ENCODE measurements around the gene TMUB1. TPM values are rescaled to one million over a fixed set of nuclear protein-coding genes. Genes with fewer than 3 reads are reported as not detected.

The TMUB1 gene
- total RNA-seq, 1 experiment from 2014 or later = 34.5 TPM

GRCh38 chr7:151103973-151104372 is 20.7 kb upstream of the TMUB1 start:
- Histone ChIP-seq H3K9me3 (replicated peaks) (no peaks in the 10 kb centered on the region), H3K27me3 (replicated peaks) (no peaks in the 10 kb centered on the region), H3K4me1 (replicated peaks) (peaks cover 9% of the 10 kb centered on the region), H3K27ac (no peak overlapping the region), H3K36me3 (peaks cover 3% of the 10 kb centered on the region; the same call in 1 of the 2 replicates), H3K4me3 (no peak overlapping the region)
- no peak for DNase-seq (ENCODE audit: low read depth in 1 of 2, low spot score in 2 of 2)

DNA sequence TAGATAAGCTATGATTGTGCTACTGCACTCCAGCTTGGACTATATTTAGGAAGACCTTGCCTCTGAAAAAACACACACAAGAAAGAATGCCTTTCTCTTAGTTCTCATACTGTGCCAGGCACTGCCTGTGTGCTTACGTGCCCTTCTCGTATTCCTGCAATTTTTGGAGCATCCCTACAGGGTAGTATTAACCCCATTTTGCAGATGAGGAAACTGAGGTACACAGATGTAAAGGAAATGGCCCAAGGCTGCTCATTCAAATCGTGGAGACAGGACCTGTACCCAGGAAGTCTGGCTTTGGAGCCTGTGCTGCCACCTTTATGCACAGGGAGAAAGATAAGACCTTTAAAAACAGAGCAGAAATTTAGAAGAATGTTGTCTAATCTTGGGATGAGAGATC is 19.7 kb upstream of the TMUB1 start:
- Histone ChIP-seq H3K27me3 (replicated peaks) (no peaks in the 10 kb centered on the region), H3K4me1 (replicated peaks) (peaks cover 9% of the 10 kb centered on the region), H3K36me3 (peaks cover 3% of the 10 kb centered on the region; the same call in 1 of the 2 replicates), H3K27ac (no peak overlapping the region), H3K4me3 (no peak overlapping the region), H3K9me3 (replicated peaks) (no peaks in the 10 kb centered on the region)
- DNase-seq (ENCODE audit: low read depth in 1 of 2, low spot score in 2 of 2) = no peak

DNA sequence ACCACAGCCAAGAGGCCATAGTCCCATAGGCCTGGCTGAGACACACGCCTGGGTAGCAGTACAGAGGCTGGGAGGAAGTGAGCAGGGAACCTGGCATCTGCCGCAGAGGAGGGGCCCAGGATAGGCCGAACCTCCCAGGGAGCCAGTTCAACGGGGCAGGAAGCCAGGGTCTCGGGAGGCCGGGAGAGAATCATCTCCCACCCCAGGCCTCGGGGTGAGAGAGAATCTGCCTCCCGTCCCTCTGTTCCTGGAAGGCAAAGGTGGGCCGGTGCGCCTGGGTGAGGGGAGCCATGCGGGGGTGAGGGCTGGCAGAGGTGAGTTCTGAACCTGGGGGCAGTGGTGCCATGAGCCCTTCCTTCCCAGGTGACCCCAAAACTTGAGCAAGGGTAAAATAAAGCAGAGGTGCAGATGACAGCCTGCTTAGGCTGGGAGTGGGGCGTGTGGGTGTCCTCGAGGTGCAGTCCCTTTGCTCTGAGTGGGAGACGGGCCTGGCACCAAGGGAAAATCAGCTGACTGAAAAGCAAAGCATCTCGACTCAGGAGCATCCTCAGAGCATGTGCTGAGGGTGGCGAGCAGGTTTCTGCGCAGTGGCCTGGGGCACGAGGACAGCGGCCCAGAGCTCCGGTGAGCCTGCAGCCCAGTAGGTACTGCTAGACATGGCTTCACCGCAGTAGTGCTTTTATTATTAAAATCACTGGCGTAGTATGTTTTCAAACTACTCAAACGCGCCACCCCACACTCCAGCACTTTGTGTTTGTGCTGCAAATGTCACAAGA is 18.5 kb upstream of the TMUB1 start:
- Histone ChIP-seq H3K27ac (no peak overlapping the region), H3K9me3 (replicated peaks) (no peaks in the 10 kb centered on the region), H3K36me3 (peaks cover 3% of the 10 kb centered on the region; the same call in 1 of the 2 replicates), H3K4me1 (replicated peaks) (peaks cover 9% of the 10 kb centered on the region), H3K4me3 (no peak overlapping the region), H3K27me3 (replicated peaks) (no peaks in the 10 kb centered on the region)
- no peak for DNase-seq (ENCODE audit: low read depth in 1 of 2, low spot score in 2 of 2)

GRCh38 chr7:151100921-151101320 is 17.6 kb upstream of the TMUB1 start:
- peaks cover 9% of the 10 kb centered on the region for H3K4me1 ChIP-seq (replicated peaks)
- no peaks in the 10 kb centered on the region for H3K9me3 ChIP-seq (replicated peaks)
- no peaks in the 10 kb centered on the region for H3K36me3 ChIP-seq
- no peak overlapping the region for H3K27ac ChIP-seq
- H3K27me3 ChIP-seq (replicated peaks) = no peaks in the 10 kb centered on the region
- H3K4me3 ChIP-seq = no peak overlapping the region
- no peak for DNase-seq (ENCODE audit: low read depth in 1 of 2, low spot score in 2 of 2)

- H3K4me3 ChIP-seq = no peak overlapping the region
- H3K9me3 ChIP-seq (replicated peaks) = no peaks in the 10 kb centered on the region
- no peaks in the 10 kb centered on the region for H3K27me3 ChIP-seq (replicated peaks)
- H3K36me3 ChIP-seq = no peaks in the 10 kb centered on the region
- peaks cover 7% of the 10 kb centered on the region for H3K4me1 ChIP-seq (replicated peaks)
- no peak for DNase-seq (ENCODE audit: low read depth in 1 of 2, low spot score in 2 of 2)
- H3K27ac ChIP-seq = no peak overlapping the region
Measured at GRCh38 chr7:151099486-151100211, 16.4 kb upstream of the TMUB1 start.

- H3K36me3 ChIP-seq = no peaks in the 10 kb centered on the region
- no peak for DNase-seq (ENCODE audit: low read depth in 1 of 2, low spot score in 2 of 2)
- 0 out of 2 replicates have a peak, but pooled peaks cover 4% of the 10 kb centered on the region for H3K4me1 ChIP-seq (replicated peaks)
- H3K27ac ChIP-seq = no peak overlapping the region
- H3K4me3 ChIP-seq = no peak overlapping the region
- H3K9me3 ChIP-seq (replicated peaks) = no peaks in the 10 kb centered on the region
- H3K27me3 ChIP-seq (replicated peaks) = no peaks in the 10 kb centered on the region
Measured at GRCh38 chr7:151095828-151096475, 12.7 kb upstream of the TMUB1 start.

DNA sequence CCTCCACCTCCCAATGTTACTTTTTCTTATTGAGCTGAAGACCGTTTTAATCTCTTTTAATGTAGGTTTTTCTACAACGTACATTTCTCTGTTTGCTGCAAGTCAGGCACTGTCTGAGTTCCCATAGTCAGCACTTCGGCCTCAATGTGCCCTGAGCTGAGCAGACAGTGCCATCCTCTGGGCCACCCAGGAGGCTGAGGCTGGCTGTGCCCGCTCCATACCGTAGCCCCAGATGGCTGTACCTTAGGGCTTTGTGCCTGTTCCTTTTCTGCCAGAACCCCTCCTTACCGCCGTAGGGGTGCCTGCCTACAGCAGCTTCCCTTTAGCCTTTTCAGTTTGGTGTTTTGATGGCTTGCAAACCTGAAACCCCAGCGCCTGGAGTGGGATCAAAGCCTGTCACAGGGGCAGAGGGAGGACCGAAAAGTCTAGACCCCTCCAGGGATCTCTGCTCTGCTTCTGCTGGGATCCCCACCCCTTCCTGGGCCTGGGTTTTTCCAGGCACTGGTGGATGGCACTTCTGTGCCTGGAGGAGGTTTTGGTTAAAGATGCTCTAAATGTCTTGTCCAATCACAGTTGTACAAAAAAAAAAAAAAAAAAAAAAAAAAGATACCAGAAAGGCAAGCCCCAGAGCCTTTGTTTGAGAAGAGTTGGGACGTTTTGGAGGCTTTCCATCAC is 12.0 kb upstream of the TMUB1 start:
- no peak overlapping the region for H3K27ac ChIP-seq
- no peaks in the 10 kb centered on the region for H3K9me3 ChIP-seq (replicated peaks)
- H3K4me3 ChIP-seq = no peak overlapping the region
- 0 out of 2 replicates have a peak, but pooled peaks cover 4% of the 10 kb centered on the region for H3K4me1 ChIP-seq (replicated peaks)
- H3K27me3 ChIP-seq (replicated peaks) = no peaks in the 10 kb centered on the region
- no peak for DNase-seq (ENCODE audit: low read depth in 1 of 2, low spot score in 2 of 2)
- H3K36me3 ChIP-seq = no peaks in the 10 kb centered on the region

DNA sequence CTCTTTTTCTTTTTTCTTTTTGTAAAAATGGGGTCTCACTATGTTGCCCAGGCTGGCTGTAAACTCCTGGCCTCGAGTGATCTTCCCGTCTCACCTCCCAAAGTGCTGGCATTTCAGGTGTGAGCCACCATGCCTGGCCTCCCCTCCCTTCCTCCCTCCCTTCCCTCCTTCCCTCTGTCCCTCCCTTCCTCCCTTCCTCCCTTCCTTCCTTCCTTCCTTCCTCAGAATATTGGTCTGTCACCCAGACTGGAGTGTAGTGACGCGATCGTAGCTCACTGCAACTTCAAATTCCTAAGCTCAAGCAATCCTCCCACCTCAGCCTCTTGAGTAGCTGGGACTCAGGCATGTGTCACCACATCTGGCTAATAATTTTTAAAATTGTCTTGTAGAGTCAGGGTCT is 11.4 kb upstream of the TMUB1 start:
- H3K27me3 ChIP-seq (replicated peaks) = no peaks in the 10 kb centered on the region
- no peak overlapping the region for H3K27ac ChIP-seq
- H3K4me3 ChIP-seq = no peak overlapping the region
- H3K9me3 ChIP-seq (replicated peaks) = no peaks in the 10 kb centered on the region
- no peak for DNase-seq (ENCODE audit: low read depth in 1 of 2, low spot score in 2 of 2)
- peaks cover 8% of the 10 kb centered on the region for H3K4me1 ChIP-seq (replicated peaks)
- H3K36me3 ChIP-seq = no peaks in the 10 kb centered on the region

DNA sequence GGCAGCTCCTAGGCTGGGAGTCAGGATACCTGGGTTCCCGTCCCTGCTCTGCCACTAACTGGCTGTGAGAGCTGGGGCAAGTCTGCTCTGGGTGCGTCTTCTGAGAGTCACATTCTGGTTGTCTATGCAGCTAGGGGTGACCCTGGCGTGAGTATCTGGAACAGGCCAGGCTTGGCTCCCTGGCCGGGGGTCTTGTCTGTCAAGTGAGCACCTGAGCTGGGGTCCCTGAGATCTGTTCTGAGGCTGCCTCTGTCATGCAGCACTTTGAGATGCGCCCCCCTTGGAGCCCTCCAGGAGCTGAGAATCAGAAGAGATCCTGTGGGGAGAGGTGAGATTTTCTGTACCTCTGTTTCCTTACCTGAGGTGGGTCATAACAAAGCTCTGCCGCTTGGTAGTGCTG is 10.5 kb upstream of the TMUB1 start:
- Histone ChIP-seq H3K4me1 (replicated peaks) (peaks cover 17% of the 10 kb centered on the region), H3K9me3 (replicated peaks) (no peaks in the 10 kb centered on the region), H3K4me3 (no peak overlapping the region), H3K36me3 (no peaks in the 10 kb centered on the region), H3K27me3 (replicated peaks) (no peaks in the 10 kb centered on the region), H3K27ac (no peak overlapping the region)
- no peak for DNase-seq (ENCODE audit: low read depth in 1 of 2, low spot score in 2 of 2)

GRCh38 chr7:151091988-151092387 is 8.7 kb upstream of the TMUB1 start:
- Histone ChIP-seq H3K27ac (no peak overlapping the region), H3K4me1 (replicated peaks) (peaks cover 34% of the 10 kb centered on the region), H3K36me3 (peaks cover 4% of the 10 kb centered on the region; the same call in 1 of the 2 replicates), H3K4me3 (no peak overlapping the region), H3K9me3 (replicated peaks) (no peaks in the 10 kb centered on the region; the same call in 1 of the 2 replicates), H3K27me3 (replicated peaks) (no peaks in the 10 kb centered on the region)
- DNase-seq (ENCODE audit: low read depth in 1 of 2, low spot score in 2 of 2) = no peak

DNA sequence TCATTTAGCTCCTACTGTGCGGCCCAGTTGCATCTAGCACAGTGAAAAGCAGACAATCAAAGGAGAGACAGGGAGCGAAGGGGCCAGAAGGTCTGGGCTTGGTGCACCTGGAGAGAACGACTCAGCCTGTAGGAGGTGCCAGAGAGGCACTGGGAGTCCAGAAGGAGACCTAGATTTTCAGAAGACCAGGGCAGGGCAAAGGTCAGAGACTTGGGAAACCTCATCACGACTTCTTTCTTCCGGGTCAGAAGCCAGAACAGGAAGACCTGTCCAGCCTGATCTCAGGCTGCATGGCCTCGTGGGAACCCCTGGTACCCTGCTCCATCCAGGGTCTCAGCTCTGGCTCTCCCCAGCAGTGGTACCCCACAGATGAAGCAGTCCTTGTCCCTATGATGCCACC is 8.1 kb upstream of the TMUB1 start:
- H3K36me3 ChIP-seq = peaks cover 4% of the 10 kb centered on the region; the same call in 1 of the 2 replicates
- peaks cover 36% of the 10 kb centered on the region for H3K4me1 ChIP-seq (replicated peaks)
- no peaks in the 10 kb centered on the region for H3K27me3 ChIP-seq (replicated peaks)
- H3K27ac ChIP-seq = no peak overlapping the region
- DNase-seq (ENCODE audit: low read depth in 1 of 2, low spot score in 2 of 2) = no peak
- no peak overlapping the region for H3K4me3 ChIP-seq
- H3K9me3 ChIP-seq (replicated peaks) = no peaks in the 10 kb centered on the region; the same call in 1 of the 2 replicates

- H3K4me1 ChIP-seq (replicated peaks) = peaks cover 37% of the 10 kb centered on the region
- H3K27ac ChIP-seq = no peak overlapping the region
- no peak for DNase-seq (ENCODE audit: low read depth in 1 of 2, low spot score in 2 of 2)
- H3K4me3 ChIP-seq = no peak overlapping the region
- H3K36me3 ChIP-seq = peaks cover 4% of the 10 kb centered on the region; the same call in 1 of the 2 replicates
- H3K9me3 ChIP-seq (replicated peaks) = no peaks in the 10 kb centered on the region; the same call in 1 of the 2 replicates
- H3K27me3 ChIP-seq (replicated peaks) = no peaks in the 10 kb centered on the region
Measured at GRCh38 chr7:151091003-151091402, 7.7 kb upstream of the TMUB1 start.

DNA sequence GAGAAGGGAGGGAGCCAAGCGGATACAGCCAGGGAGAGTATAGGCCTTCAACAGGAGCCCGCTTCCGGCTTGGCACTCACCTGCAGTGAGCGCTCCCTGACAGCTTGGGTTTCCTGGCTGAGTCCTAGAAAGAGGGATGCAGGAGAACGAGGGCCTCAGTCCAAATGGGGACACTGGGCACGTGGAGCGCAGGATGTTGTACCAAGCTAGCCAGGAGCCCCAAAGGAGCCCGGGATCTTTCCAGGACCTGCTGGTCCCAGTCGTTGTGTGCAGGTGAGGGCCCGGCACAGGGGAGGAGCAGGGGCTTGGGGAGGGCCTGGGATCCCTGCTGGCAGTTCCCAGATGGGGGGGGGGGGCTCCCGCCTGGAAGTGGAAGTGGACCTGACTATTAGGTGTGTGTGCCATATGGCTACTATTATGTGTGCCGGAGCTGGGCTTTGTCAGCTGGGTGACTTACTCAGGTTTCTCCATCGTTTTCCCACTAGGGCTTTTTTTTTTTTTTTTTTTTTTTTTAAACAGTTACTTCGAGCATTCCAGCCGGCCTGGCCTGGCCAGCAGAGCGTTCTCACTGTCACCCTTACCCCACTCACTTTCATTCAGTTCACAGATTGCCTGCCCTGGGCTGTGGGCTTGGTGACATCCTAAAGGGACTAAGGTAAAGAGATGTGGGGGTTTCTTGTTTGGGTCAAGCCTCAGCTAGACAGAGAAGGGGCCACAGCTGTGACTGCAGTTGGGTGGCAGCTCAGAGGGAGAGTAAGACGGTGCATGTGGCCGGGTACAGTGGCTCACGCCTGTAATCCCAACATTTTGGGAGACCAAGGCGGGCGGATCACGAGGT is 6.8 kb upstream of the TMUB1 start:
- no peaks in the 10 kb centered on the region; the same call in 1 of the 2 replicates for H3K9me3 ChIP-seq (replicated peaks)
- H3K4me3 ChIP-seq = no peak overlapping the region
- peak overlapping the region; percentile 52 for H3K27ac ChIP-seq
- H3K36me3 ChIP-seq = peaks cover 4% of the 10 kb centered on the region; the same call in 1 of the 2 replicates
- peaks cover 45% of the 10 kb centered on the region for H3K4me1 ChIP-seq (replicated peaks)
- no peak for DNase-seq (ENCODE audit: low read depth in 1 of 2, low spot score in 2 of 2)
- no peaks in the 10 kb centered on the region for H3K27me3 ChIP-seq (replicated peaks)
